Superior temporal gyrus (tissue), 1 donor: Measurements from ENCODE around the gene NAXE.
A peak's percentile ranks its signal among the peaks of the same experiment; 100 is the strongest.
"Not testable (repeated sequence)": the region's sequence is repeated elsewhere in the genome, so short reads cannot be mapped to it uniquely, and the experiment has no call there.

ENCODE experiments used
- DNase-seq: peaks from one replicate; pipeline ENCODE4 v3.0.0-alpha.2; 2016; ENCODE audit errors: extremely low spot score

NAXE gene

DNA sequence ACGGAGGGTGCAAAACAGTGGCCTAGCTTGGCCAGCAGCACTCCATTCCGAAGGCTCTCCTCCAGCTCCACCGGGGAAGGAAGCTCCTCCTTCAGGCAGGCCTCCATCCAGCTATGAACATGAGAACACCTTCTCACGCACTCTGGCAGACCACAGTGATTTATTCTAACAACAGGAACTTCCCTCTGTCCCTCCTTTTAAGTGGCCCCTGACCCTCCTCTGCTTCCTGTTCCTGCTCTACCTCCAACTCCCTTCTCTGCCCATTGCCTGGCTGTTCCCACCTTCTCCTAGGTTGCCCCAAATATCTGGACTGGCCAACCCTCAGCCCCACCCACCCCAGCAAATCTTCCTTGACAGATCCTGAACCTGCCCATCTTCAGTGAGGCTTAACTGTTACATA lies 25.1 kb upstream of the NAXE start:
- no peak for DNase-seq

- DNase-seq = no peak
Measured at GRCh38 chr1:156571261-156571852, 20.2 kb upstream of the NAXE start.

DNA sequence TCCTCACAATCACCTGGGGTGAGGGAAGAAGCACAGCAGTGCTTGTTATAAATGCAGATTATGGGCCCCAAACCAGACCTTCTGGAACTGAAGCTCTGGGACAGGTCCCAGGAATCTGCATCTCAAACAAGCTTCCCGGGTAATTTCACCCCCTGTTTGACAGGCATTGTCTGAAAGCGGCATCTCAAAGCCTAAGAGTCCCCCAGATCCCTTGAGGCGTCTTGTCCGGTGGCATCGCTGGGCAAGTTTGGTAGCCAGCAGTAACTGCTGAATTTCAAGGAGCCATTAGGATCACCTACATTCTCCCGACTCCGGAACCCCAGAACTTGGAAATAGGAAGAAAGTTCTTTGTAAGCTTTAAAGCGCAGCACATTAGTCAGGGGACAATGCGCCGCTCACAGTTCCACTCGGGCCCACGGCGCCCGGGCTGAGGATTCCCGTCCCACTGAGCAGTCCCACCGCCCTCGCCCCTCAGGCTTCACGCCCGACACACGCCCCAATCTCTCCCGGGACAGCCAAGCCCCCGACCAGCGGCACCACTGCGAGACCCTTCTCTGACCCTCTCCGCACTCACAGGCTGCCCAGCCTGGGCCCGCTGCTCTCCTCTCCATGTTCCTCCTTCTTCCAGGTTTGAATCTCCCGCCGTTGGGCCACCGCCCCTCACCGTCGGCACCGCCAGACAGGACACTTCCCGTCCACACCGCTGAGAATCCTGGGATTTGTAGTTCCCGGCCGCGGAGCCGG lies 19.5 kb upstream of the NAXE start, which contains the start of gene IQGAP3:
Gene IQGAP3, minus strand, starts transcription at position 647 of the 744 bp plus-strand sequence. Its CDS starts 36 bp downstream, at position 611.
- peak; percentile 81 for DNase-seq

- no peak for DNase-seq
Measured at GRCh38 chr1:156572663-156573018, 18.9 kb upstream of the NAXE start.

- DNase-seq = no peak
Measured at GRCh38 chr1:156574039-156574633, 17.4 kb upstream of the NAXE start.

DNA sequence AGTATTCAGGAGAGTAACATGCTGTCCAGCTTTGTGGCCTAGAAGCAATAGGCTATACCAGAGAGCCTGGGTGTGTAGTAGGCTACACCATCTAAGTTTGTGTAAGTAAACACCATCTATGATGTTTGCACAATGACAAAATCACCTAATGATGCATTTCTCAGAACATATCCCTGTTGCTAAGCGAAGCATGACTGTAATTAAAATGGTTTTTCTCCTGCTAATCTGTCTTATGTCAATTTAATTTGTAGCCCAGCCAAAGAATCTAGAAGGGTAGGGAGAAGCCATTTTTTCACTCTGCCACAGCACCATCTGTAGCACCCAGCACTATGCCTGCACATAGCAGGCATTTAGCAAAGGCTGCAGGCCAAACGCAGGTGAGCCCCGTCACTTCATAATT lies 14.0 kb upstream of the NAXE start:
- DNase-seq = no peak

DNA sequence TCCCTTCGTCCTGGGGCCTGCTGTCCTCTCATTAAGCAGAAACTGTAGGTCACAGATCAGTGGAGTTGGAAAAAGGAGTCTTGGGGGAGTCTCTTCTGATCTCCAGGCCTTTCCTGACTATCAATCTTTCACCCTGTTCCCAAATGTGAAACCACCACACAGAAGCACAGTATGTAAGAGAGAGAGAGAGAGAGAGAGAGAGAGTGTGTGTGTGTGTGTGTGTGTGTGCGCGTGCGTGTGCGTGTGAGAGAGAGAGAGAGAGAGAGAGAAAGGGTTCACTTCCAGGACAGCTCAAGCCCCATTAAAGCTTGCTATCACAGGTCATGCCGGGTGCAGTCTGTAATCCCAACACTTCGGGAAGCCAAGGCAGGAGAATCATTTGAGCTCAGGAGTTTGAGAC lies 13.5 kb upstream of the NAXE start:
- DNase-seq = no peak

GRCh38 chr1:156579472-156579871 lies 12.1 kb upstream of the NAXE start, which contains the start of gene TTC24:
TTC24 (plus strand) TSS chr1:156579723; CDS start chr1:156581365, 1,642 bp downstream.
- no peak for DNase-seq

DNA sequence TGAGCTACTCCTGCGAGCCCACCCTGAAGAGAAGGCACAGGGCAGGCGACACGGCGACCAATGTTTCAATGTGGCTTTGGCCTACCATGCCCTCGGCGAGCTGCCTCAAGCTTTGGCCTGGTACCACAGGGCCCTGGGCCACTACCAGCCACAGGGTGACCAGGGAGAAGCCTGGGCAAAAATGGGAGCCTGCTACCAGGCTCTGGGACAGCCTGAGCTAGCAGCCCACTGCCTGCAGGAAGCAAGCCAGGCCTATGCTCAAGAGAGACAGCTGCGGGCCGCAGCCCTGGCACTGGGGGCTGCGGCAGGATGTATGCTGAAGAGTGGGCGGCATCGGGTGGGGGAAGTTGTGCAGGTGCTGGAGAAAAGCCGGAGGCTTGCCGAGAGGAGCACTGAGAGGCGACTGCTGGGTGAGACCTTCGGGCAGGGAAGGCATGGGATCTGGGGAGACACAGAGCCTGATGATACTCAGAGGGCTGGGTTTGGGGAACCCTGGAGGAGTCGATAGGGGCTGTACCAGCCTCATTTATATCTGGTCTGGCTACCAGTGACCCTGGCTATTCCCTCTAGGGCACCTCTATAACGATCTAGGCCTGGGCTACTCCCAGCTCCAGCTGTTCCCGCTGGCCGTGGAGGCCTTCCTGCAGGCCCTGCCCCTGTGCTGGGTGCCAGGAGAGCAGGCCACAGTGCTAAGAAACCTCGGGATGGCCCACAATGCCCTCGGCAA lies 9.8 kb upstream of the NAXE start:
- no peak for DNase-seq

GRCh38 chr1:156582388-156583017 lies 9.1 kb upstream of the NAXE start:
- DNase-seq = no peak

GRCh38 chr1:156583821-156584622 lies 7.6 kb upstream of the NAXE start:
- DNase-seq = peak; percentile 93

DNA sequence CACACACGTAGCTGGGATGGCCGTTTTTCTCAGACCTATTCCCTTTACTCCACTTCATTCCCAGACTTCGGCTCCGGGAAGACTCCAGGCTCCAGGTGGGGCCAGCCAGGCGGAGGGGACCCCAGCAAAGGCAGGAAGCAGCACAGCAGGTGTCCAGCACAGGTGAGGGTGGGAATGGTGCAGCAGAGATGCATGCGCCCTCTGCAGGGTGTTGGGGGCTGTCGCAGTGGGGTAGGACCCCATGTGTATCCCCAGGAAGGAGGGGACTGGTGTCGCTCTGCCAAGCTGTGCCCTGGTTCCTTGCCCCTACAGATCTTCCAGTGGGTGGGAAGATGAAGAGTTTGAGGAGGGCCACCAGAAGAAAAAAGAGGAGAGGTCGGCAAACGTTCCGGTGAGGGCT lies 6.8 kb upstream of the NAXE start:
- no peak for DNase-seq

GRCh38 chr1:156586323-156586722 lies 5.3 kb upstream of the NAXE start:
- DNase-seq = no peak

- no peak for DNase-seq
Measured at GRCh38 chr1:156586892-156587477, 4.6 kb upstream of the NAXE start.

- not testable (repeated sequence) for DNase-seq
Measured at GRCh38 chr1:156587927-156588326, 3.6 kb upstream of the NAXE start.

- DNase-seq = no peak
Measured at GRCh38 chr1:156589546-156589945, 2.0 kb upstream of the NAXE start.

- DNase-seq = no peak
Measured at GRCh38 chr1:156590326-156591180, 1.0 kb upstream of the NAXE start.

DNA sequence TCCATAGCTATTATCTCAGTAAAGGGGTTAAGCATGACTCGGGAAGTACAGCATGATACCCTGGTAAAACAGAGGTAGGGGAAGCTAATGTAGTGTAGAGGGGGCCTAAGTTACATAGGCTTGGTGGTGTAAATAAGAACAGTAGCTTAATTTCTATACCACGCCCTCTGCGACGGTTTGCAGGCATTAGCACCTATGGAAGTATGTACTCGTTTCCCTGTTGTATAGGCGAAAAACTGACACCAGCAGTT lies 470 bp upstream of the NAXE start:
- no peak for DNase-seq

- DNase-seq = no peak
Measured at GRCh38 chr1:156592158-156592909, 758 bp downstream of the NAXE start.
